Endothelial cell of umbilical vein (primary cell): Measurements from ENCODE around the gene SLC49A3.

ENCODE experiments used
- EZH2 ChIP-seq: IDR thresholded peaks from 2 replicates; pipeline ENCODE4 v1.6.1; 2012; ENCODE audit warnings: borderline replicate concordance, low read depth, mild to moderate bottlenecking, moderate library complexity, low read length, inconsistent platforms; ENCODE audit not compliant: severe bottlenecking
- FOS ChIP-seq: IDR thresholded peaks from 2 replicates; pipeline ENCODE4 v1.6.1; 2011; ENCODE audit warnings: mild to moderate bottlenecking, low read length, moderate library complexity, borderline replicate concordance; ENCODE audit not compliant: insufficient read depth
- JUN ChIP-seq: IDR thresholded peaks from 2 replicates; pipeline ENCODE4 v1.6.1; 2011; ENCODE audit warnings: borderline replicate concordance, low read depth; ENCODE audit not compliant: insufficient read length, insufficient read depth
- MAX ChIP-seq: IDR thresholded peaks from 2 replicates; pipeline ENCODE4 v1.6.1; 2011; ENCODE audit not compliant: insufficient read depth, insufficient read length
- MYC ChIP-seq: IDR thresholded peaks from one replicate; pipeline ENCODE4 v1.6.1; 2011; ENCODE audit warnings: mild to moderate bottlenecking, low read depth, low read length
- POLR2A ChIP-seq: IDR thresholded peaks from 2 replicates; pipeline ENCODE4 v1.6.1; 2012; ENCODE audit warnings: low read depth, mild to moderate bottlenecking, control low read depth, low read length
- POLR2AphosphoS5 ChIP-seq: IDR thresholded peaks from 2 replicates; pipeline ENCODE4 v1.6.1; 2012; ENCODE audit warnings: low read depth, mild to moderate bottlenecking, control low read depth, low read length, moderate library complexity; ENCODE audit not compliant: insufficient read depth
- TF ChIP-seq, protein P1 (sequence below), 2 donors: IDR thresholded peaks; 1 replicate in 1 of 2; 2 replicates in 1 of 2; pipeline ENCODE4 v1.5.1; 2011; ENCODE audit warnings: low read length in 2 of 2, mild to moderate bottlenecking in 2 of 2, moderate library complexity in 2 of 2, control low read depth in 1 of 2, inconsistent platforms in 1 of 2, low read depth in 1 of 2; ENCODE audit not compliant: insufficient read depth in 1 of 2; ENCODE audit errors: extremely low read depth in 1 of 2

DNA sequence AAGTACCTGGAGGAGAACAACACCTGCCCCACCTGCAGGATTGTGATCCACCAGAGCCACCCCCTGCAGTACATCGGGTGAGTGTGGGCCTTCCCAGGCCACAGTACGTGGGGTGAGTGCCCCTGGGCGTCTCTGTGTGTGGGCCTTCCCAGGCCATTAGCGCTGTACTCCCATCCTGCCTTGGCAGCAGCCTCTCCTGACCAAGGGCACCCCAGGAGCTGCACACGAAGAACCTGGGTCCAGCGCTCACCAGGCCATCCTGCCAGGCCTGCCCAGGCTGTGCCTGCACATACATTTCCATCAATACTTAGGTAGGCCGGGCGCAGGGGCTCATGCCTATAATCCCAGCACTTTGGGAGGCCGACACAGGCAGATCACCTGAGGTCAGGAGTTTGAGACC, 46.0 kb upstream of the SLC49A3 start:
- TF ChIP-seq, protein P1, sequence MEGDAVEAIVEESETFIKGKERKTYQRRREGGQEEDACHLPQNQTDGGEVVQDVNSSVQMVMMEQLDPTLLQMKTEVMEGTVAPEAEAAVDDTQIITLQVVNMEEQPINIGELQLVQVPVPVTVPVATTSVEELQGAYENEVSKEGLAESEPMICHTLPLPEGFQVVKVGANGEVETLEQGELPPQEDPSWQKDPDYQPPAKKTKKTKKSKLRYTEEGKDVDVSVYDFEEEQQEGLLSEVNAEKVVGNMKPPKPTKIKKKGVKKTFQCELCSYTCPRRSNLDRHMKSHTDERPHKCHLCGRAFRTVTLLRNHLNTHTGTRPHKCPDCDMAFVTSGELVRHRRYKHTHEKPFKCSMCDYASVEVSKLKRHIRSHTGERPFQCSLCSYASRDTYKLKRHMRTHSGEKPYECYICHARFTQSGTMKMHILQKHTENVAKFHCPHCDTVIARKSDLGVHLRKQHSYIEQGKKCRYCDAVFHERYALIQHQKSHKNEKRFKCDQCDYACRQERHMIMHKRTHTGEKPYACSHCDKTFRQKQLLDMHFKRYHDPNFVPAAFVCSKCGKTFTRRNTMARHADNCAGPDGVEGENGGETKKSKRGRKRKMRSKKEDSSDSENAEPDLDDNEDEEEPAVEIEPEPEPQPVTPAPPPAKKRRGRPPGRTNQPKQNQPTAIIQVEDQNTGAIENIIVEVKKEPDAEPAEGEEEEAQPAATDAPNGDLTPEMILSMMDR (IDR thresholded peaks at IDR 0.05; ENCODE audit: extremely low read depth in 1 of 2, insufficient read depth in 1 of 2, low read depth in 1 of 2, low read length in 2 of 2), result no peak
- TF ChIP-seq POLR2A (no peak), MAX (no peak), POLR2AphosphoS5 (no peak), EZH2 (no peak), FOS (no peak), MYC (no peak), JUN (no peak)
